ENCODE data around the gene RAB3IP. TPM values are rescaled to one million over a fixed set of nuclear protein-coding genes. Genes with fewer than 3 reads are reported as not detected.

Gene RAB3IP
- total and polyA plus RNA-seq, 10 of the 15 experiments (the other 5 are each of a cell fraction or from before 2014, with no cell fraction given) = 18.8 to 53.6 (median 28.7) TPM

GRCh38 chr12:69834576-69834975, 95.9 kb downstream of the RAB3IP start (continued):
- TF ChIP-seq NFYB (IDR thresholded peaks at IDR 0.05; ENCODE audit: insufficient read depth, low read depth, low read length) (no peak), SKIL (IDR thresholded peaks at IDR 0.05; ENCODE audit: low read depth, poor library complexity, severe bottlenecking) (no peak), MYC (IDR thresholded peaks at IDR 0.05; ENCODE audit: insufficient read depth, insufficient read length, insufficient replicate concordance, low read length, severe bottlenecking) (no peak), ZNF384 (IDR thresholded peaks at IDR 0.05; ENCODE audit: borderline replicate concordance, low read depth, low read length) (no peak), RAD51 (IDR thresholded peaks at IDR 0.05) (no peak), CHD4 (IDR thresholded peaks at IDR 0.05) (no peak)

- BruUV-seq (replicated peaks) = no TSS peak
- in situ Hi-C loops (cut with MboI) (no loop called here), intact Hi-C loops (cut with micrococcal nuclease; ENCODE audit: unreplicated experiment) (no loop called here)
- FAIRE-seq = no peak
- Histone ChIP-seq H3K36me3 (ENCODE audit: control insufficient read depth in 2 of 2, insufficient read depth in 2 of 2, low read length in 1 of 2) (no peaks in the 10 kb centered on the region), H4K20me1 (ENCODE audit: control insufficient read depth, insufficient read depth) (no peaks in the 10 kb centered on the region), H2AFZ (ENCODE audit: control insufficient read depth, low read depth, low read length) (no peak overlapping the region), H3K9me3 (replicated peaks; ENCODE audit: control insufficient read depth, insufficient read depth, low read length) (no peaks in the 10 kb centered on the region), H3K79me2 (ENCODE audit: control insufficient read depth, insufficient read depth, low read length) (no peaks in the 10 kb centered on the region), H3K4me1 (ENCODE audit: control insufficient read depth, insufficient read depth, low read length) (no peaks in the 10 kb centered on the region), H3K27me3 (replicated peaks in 1 of 2; ENCODE audit: control insufficient read depth in 2 of 2, insufficient read depth in 2 of 2, low read length in 1 of 2) (no peaks in the 10 kb centered on the region), H3K9ac (ENCODE audit: control insufficient read depth, insufficient read depth, low read length) (no peak overlapping the region), H3K4me2 (ENCODE audit: control insufficient read depth, insufficient read depth) (no peak overlapping the region), H3K4me3 (no peak overlapping the region), H3K27ac (ENCODE audit: control insufficient read depth, insufficient read depth) (no peak overlapping the region)
- SMC1A ChIA-PET (ENCODE audit: uncharacterized antibody, unreplicated experiment) = no interaction called here
- WGBS (ENCODE audit: insufficient coverage, insufficient replicate concordance, low lambda C conversion rate, missing lambda C conversion rate) = 71% methylated on average over 3 of the region's 3 CpGs
- no peak for DNase-seq (ENCODE audit: low read depth, low spot score)
- CTCF ChIA-PET = no interaction called here
- ATAC-seq = no peak
- RAD21 ChIA-PET (ENCODE audit: unreplicated experiment) = no interaction called here
- POLR2A ChIA-PET = no interaction called here
- TF ChIP-seq JUND (IDR thresholded peaks at IDR 0.05; ENCODE audit: low read depth, low read length) (no peak), EP300 (IDR thresholded peaks at IDR 0.05; ENCODE audit: borderline replicate concordance in 1 of 2, control insufficient read depth in 1 of 2, low read depth in 2 of 2, low read length in 2 of 2) (no peak), HDAC2 (IDR thresholded peaks at IDR 0.05) (no peak), ELK1 (IDR thresholded peaks at IDR 0.05; ENCODE audit: low read depth, low read length) (no peak), BCL11A (IDR thresholded peaks at IDR 0.05; ENCODE audit: low read depth, low read length) (no peak), ZSCAN29 (IDR thresholded peaks at IDR 0.05) (no peak), E2F8 (IDR thresholded peaks at IDR 0.05; ENCODE audit: low read depth, partially characterized antibody) (no peak), ZBTB4 (CRISPR knock-in tag; IDR thresholded peaks at IDR 0.05) (no peak), NBN (IDR thresholded peaks at IDR 0.05) (no peak)
Measured at GRCh38 chr12:69835081-69835480, 96.4 kb downstream of the RAB3IP start.
